Duodenal mucosa (tissue), 2 donors: ENCODE data around the gene EVPLL.
"Not testable (repeated sequence)": the region's sequence is repeated elsewhere in the genome, so short reads cannot be mapped to it uniquely, and the experiment has no call there.

Experiments used
- H3K27ac ChIP-seq: one replicate; pipeline ENCODE4 v1.7.0; 2013; ENCODE audit warnings: low read depth, low read length
- H3K27me3 ChIP-seq, 2 donors: one replicate each; pipeline ENCODE4 v1.7.0; 2013; ENCODE audit warnings: low read length in 2 of 2, control low read depth in 1 of 2; ENCODE audit not compliant: insufficient read depth in 2 of 2, control insufficient read depth in 1 of 2
- H3K36me3 ChIP-seq, 2 donors: one replicate each; pipeline ENCODE4 v1.7.0; 2013; ENCODE audit warnings: low read length in 2 of 2, control low read depth in 1 of 2; ENCODE audit not compliant: insufficient read depth in 2 of 2, control insufficient read depth in 1 of 2
- H3K4me1 ChIP-seq, 2 donors: one replicate each; pipeline ENCODE4 v1.7.0; 2013; ENCODE audit warnings: low read length in 2 of 2, control low read depth in 1 of 2; ENCODE audit not compliant: insufficient read depth in 2 of 2, control insufficient read depth in 1 of 2
- H3K4me3 ChIP-seq, 2 donors: one replicate each; pipeline ENCODE4 v1.7.0; 2013; ENCODE audit warnings: low read length in 2 of 2, low read depth in 1 of 2
- H3K9ac ChIP-seq, 2 donors: one replicate each; pipeline ENCODE4 v1.7.0; 2013; ENCODE audit warnings: low read length in 2 of 2, low read depth in 1 of 2
- H3K9me3 ChIP-seq, 2 donors: one replicate each; pipeline ENCODE4 v1.7.0; 2013; ENCODE audit warnings: low read length in 2 of 2, control low read depth in 1 of 2; ENCODE audit not compliant: control insufficient read depth in 1 of 2

Gene EVPLL

GRCh38 chr17:18388728-18389127, 11.2 kb downstream of the EVPLL start:
- H3K27me3 ChIP-seq, H3K36me3 ChIP-seq, H3K4me3 ChIP-seq, H3K4me1 ChIP-seq, H3K9ac ChIP-seq, H3K27ac ChIP-seq, H3K9me3 ChIP-seq: not testable (repeated sequence)

GRCh38 chr17:18401872-18402590, 24.5 kb downstream of the EVPLL start:
- H3K9ac ChIP-seq, H3K4me1 ChIP-seq, H3K27ac ChIP-seq, H3K36me3 ChIP-seq, H3K4me3 ChIP-seq, H3K27me3 ChIP-seq, H3K9me3 ChIP-seq: not testable (repeated sequence)

- H3K9ac ChIP-seq, H3K4me3 ChIP-seq, H3K27me3 ChIP-seq, H3K27ac ChIP-seq, H3K4me1 ChIP-seq, H3K36me3 ChIP-seq, H3K9me3 ChIP-seq: not testable (repeated sequence)
These were observed 25.6 kb downstream of the EVPLL start for GRCh38 chr17:18403166-18403565.

- H3K4me3 ChIP-seq: not testable (repeated sequence)
These were observed 26.0 kb downstream of the EVPLL start for GRCh38 chr17:18403604-18404003.

GRCh38 chr17:18408906-18409305, 31.3 kb downstream of the EVPLL start:
- H3K9ac ChIP-seq, H3K4me3 ChIP-seq, H3K27ac ChIP-seq, H3K4me1 ChIP-seq, H3K9me3 ChIP-seq, H3K36me3 ChIP-seq, H3K27me3 ChIP-seq: not testable (repeated sequence)

More at GRCh38 chr17:18403604-18404003, 26.0 kb downstream of the EVPLL start:
- not testable (repeated sequence) for H3K27me3 ChIP-seq, H3K9me3 ChIP-seq, H3K9ac ChIP-seq, H3K27ac ChIP-seq, H3K36me3 ChIP-seq, H3K4me1 ChIP-seq

- H3K36me3 ChIP-seq, H3K4me3 ChIP-seq, H3K4me1 ChIP-seq, H3K9ac ChIP-seq, H3K9me3 ChIP-seq, H3K27me3 ChIP-seq, H3K27ac ChIP-seq: not testable (repeated sequence)
These were observed 31.7 kb downstream of the EVPLL start for GRCh38 chr17:18409321-18409720.

GRCh38 chr17:18410736-18411135, 33.2 kb downstream of the EVPLL start:
- H3K4me1 ChIP-seq, H3K4me3 ChIP-seq, H3K27me3 ChIP-seq, H3K9me3 ChIP-seq, H3K27ac ChIP-seq, H3K36me3 ChIP-seq, H3K9ac ChIP-seq: not testable (repeated sequence)

GRCh38 chr17:18411377-18411864, 33.8 kb downstream of the EVPLL start:
- H3K9ac ChIP-seq: not testable (repeated sequence)

GRCh38 chr17:18412001-18412538, 34.5 kb downstream of the EVPLL start:
- H3K4me3 ChIP-seq, H3K36me3 ChIP-seq, H3K27ac ChIP-seq, H3K27me3 ChIP-seq, H3K4me1 ChIP-seq, H3K9me3 ChIP-seq, H3K9ac ChIP-seq: not testable (repeated sequence)

More at GRCh38 chr17:18411377-18411864, 33.8 kb downstream of the EVPLL start:
- H3K4me1 ChIP-seq, H3K9me3 ChIP-seq, H3K27me3 ChIP-seq, H3K36me3 ChIP-seq: not testable (repeated sequence)
- Histone ChIP-seq H3K4me3 (peak overlapping the region in 1 of 2 donors; percentile 54), H3K27ac (peak overlapping the region; percentile 20)

GRCh38 chr17:18421521-18421920, 43.9 kb downstream of the EVPLL start:
- H3K27ac ChIP-seq, H3K9ac ChIP-seq, H3K36me3 ChIP-seq, H3K27me3 ChIP-seq, H3K4me3 ChIP-seq, H3K9me3 ChIP-seq, H3K4me1 ChIP-seq: not testable (repeated sequence)
